22Rv1 (cell line): ENCODE measurements around the gene OLFM1.

Experiments
- ZFX ChIP-seq: fragments of 450-650 bp; IDR thresholded peaks from 2 replicates; pipeline ENCODE4 v1.6.1; 2017; ENCODE audit warnings: antibody characterized with exemption, borderline replicate concordance
- TF ChIP-seq, protein P1 (sequence below): fragments of 450-650 bp; IDR thresholded peaks from 2 replicates; pipeline ENCODE4 v1.5.1; 2017; ENCODE audit warnings: mild to moderate bottlenecking

DNA sequence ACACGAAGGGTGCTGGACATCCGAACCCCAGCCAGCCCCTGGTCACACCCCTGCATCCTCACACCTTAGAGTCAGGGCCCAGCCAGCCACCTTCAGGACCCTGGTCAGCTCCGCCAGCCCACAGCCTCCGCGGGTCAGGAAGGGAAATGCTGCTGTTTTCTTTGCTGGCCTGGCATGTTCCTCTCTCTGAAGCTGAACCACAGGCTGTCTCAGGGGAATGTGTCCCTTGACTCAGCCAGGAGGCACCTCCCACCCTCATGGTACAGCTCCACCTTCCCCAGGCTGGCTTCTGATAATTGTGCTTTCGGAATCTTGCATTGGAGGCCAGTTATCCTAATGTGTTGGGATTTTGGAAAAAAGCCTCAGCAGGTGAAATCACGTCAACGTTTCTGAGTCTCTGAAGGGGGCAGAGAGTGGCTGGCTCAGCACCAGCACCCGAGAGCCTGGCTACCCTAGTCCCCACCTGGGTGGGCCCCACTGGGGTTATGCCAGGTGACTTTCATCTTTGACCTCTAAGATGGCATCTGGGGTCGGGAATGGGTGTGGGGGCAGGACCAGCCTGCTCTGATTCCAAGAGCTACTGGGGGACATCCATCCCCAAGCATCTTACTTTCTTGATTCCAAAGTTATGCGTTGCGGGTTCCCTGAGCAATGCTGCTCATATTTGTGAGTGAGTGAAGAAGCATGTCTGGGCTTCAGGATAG is 9.8 kb upstream of the OLFM1 start:
- TF ChIP-seq, protein P1, sequence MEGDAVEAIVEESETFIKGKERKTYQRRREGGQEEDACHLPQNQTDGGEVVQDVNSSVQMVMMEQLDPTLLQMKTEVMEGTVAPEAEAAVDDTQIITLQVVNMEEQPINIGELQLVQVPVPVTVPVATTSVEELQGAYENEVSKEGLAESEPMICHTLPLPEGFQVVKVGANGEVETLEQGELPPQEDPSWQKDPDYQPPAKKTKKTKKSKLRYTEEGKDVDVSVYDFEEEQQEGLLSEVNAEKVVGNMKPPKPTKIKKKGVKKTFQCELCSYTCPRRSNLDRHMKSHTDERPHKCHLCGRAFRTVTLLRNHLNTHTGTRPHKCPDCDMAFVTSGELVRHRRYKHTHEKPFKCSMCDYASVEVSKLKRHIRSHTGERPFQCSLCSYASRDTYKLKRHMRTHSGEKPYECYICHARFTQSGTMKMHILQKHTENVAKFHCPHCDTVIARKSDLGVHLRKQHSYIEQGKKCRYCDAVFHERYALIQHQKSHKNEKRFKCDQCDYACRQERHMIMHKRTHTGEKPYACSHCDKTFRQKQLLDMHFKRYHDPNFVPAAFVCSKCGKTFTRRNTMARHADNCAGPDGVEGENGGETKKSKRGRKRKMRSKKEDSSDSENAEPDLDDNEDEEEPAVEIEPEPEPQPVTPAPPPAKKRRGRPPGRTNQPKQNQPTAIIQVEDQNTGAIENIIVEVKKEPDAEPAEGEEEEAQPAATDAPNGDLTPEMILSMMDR: no peak
- TF ChIP-seq ZFX: no peak
